Transverse colon (tissue), 4 donors: Measurements from ENCODE around the gene OSBPL7.

Experiments used
- CTCF ChIP-seq, 5 experiments: fragments of 200-600 bp in 3 of 5; fragments of 450-650 bp in 2 of 5; sonication (generic) in 3 of 5; IDR thresholded peaks; 1 replicate in 2 of 5; 2 replicates in 3 of 5; pipeline ENCODE4 v1.5.1; 2016 to 2017; ENCODE audit warnings: antibody characterized with exemption in 5 of 5, inconsistent platforms in 3 of 5, mild to moderate bottlenecking in 2 of 5, moderate library complexity in 1 of 5
- POLR2A ChIP-seq: fragments of 450-650 bp; IDR thresholded peaks from one replicate; pipeline ENCODE4 v1.6.1; 2016; ENCODE audit warnings: antibody characterized with exemption, mild to moderate bottlenecking, moderate library complexity
- POLR2AphosphoS5 ChIP-seq, 3 donors: sonication (generic); formaldehyde crosslinking; IDR thresholded peaks; one replicate each; pipeline ENCODE4 v1.6.1; 2016; ENCODE audit warnings: antibody characterized with exemption in 3 of 3

- TF ChIP-seq CTCF (IDR thresholded peaks at IDR 0.05) (no peak), POLR2AphosphoS5 (IDR thresholded peaks at IDR 0.05) (no peak), POLR2A (no peak)
Observed at GRCh38 chr17:47760409-47761140, 61.0 kb downstream of the OSBPL7 start.
